HPDE6-E6E7 (cell line): ENCODE data around the gene TTC3.
"Not testable (repeated sequence)": the region's sequence is repeated elsewhere in the genome, so short reads cannot be mapped to it uniquely, and the experiment has no call there.

ENCODE experiments used
- DNase-seq: peaks from one replicate; pipeline ENCODE4 v3.0.0; 2011; ENCODE audit warnings: missing footprints; ENCODE audit errors: extremely low spot score

TTC3 gene

DNA sequence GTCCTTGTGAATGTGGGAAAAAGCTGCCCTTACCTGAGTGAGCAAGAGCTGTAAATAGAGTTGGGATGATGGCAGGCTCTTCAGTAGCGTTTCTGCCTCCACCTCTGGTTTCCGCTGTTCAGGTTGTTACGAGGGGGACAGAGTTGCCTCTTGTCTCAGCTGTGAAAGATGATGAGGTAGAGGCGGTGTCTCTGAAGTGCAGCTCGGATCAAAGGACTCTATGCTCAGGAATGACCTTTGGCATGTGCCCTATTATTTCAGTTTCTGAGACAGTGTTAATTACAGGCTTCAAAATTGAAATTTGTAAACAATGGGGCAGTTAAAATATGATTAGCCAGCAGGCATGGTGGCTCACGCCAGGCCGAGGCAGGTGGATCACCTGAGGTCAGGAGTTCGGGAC lies 123.8 kb downstream of the TTC3 start:
- DNase-seq, result no peak

DNA sequence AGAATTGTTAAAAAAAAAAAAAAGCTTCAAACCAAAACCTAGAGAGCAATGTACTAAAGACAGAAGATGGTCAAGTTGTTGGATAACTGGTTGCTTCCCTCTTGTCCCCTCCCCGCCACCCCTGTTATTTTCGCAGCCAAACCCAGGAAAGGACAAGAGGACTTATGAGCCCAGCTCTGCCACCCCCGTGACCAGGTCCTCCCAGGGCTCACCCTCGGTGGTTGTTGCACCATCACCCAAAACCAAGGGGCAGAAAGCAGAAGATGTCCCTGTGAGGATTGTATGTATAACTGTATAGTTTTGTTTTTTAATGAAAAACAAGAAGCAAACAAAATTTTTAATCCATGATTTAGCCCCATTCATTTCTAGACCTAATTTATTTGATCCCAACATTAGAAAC lies 124.7 kb downstream of the TTC3 start:
- DNase-seq, result no peak

DNA sequence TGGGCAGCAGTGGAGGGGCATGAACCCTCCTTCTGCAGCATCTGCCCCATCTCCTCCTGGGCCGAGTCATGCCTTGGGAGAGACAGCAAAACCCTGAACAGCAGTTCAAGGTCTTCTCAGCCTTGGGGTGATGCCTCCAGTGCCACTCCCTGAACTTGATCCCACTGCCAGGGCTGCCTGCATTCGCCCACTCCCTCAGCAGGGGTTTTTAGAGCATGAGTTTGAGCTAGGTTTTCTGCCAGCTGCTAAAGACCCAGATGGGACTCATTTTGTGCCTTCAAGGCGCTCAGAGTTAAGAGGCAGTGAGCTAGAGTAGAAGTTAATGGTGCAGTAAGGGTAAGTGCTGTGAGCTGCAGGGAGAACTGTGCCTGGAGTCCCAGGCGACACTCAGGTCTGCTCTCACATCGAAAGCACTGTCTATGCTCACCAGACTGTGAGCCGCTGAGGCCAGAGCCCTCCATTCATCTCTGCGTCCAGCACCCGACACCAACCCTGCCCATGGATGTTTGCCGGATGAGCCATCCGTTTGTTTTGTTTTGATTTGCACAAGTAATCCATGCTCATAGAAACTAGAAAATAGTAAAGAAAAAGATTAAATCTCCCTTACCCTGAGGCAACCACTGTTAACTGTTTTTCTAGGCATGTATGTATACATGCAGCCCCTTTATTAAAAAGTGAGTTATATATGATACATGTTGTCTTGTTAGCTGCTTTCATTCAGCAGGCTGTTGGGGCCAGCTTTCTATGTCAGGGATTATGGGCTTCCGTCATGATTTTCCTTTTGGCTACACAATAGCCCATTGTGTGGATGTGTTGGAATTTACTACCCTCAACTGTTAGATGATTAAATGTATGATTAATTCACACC lies 126.2 kb downstream of the TTC3 start:
- DNase-seq, result peak; percentile 74

DNA sequence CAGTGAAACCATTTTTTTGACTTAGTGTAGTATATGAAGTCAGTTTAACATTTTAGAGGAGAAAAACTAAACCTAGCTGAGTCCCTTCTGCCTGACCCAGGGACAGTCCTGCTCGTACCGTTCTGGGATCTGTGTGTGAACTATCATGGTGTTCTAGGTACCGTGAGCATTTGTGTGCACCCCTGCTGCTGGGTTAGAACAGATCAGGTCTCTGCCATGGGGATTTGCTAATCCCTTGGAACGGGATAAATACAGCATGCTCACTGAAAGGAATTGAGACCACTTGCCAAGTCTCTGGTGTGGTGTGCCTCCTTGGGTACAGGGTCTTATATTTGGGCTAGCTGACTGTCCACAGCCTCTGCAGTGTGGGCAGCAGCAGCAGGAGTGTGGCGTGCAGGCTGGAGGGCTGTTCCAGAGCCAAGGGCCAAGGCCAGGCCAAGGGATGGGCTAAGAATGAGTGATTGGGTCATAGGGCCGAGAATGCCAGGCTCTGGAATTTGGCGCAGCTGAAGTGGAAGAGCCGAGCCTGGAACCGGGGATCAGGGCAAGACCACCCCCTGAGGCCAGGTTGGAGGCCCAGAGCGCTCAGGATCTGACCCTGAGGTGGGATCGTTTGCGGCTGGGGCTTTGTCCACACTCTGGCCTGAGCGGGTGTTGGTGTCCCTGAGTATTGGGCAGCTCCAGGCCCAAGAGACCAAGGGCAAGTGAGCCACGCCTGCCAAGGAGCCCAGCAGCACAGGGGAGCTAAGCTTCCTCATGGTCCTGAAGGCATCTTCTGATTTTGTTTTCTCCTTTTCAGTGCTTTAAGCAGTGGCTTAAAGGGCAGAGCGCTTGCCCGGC lies 127.8 kb downstream of the TTC3 start:
- DNase-seq, result no peak

DNA sequence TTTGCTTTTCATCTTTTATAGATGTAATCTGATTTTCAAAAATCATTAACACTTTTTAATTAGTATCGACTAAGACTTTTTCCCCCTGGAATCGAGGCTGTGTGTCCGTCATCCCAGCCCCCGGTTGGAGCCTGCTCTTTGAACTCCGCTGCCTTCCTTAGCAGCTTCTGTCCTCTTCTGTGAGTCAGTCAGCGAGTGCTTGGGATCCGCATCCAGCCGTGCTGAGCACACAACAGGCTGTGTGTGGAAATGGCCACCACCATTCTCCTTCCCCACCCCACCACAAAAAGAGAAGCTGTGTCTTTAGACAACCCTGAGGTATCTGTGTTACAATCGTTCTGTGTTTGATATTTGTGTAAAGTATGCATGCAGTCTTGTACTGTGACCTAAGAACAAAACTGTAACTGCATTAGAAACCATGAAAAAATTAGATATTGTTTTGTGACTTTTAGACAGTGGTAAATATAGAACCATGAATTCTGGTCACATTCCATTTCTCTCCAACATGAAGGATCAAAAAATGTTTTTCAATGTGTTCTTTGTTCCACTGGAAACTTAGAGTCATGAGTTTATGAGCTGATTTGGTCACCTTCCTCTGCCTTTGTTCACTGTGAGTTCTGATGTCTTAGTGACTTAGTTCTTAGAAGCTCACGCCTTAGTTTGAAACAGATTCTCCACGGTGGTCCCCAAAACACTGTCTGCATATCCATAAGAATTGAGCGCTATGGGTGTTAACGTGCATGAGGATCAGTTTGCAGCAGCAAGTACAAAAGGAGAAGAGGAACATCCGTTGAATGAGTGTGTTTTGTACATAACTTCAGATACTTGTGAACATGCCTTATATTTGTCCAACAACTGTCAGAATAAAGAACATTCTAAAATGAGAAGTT lies 129.4 kb downstream of the TTC3 start:
- no peak for DNase-seq

DNA sequence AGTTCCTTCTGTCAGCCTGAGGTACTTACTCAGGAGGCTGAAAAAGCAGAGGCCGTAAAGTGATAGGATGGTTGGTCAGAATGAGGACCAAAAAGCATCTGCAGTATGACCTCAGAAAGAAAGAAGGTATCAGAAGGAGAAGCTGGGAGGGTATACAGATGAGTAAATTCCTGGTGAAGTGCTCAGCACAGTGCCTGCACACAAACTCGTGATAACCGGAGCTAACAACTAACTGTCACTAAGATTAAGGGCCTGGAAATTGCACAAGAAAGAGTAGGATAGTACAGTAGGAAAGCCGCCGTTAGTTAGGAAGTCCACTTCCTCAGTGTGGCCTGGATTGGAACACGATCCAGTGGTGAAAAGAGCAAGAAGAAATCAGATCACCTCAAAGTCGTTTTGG lies 131.5 kb downstream of the TTC3 start:
- DNase-seq, result no peak

DNA sequence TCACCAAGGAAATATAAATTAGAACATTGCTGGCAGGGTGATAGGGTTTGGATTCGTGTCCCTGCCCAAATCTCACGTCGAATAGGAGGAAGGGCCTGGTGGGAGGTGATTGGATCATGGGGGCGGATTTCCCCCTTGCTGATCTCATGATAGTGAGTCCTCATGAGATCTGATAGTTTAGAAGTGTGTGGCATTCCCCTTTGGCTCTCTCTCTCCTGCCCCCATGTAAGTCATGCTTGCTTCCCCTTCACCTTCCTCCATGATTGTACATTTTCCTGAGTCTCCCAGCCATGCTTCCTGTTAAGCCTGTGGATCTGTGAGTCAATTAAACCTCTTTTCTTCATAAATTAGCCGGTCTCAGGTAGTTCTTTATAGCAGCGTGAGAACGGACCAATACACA lies 133.4 kb downstream of the TTC3 start:
- DNase-seq, result no peak

DNA sequence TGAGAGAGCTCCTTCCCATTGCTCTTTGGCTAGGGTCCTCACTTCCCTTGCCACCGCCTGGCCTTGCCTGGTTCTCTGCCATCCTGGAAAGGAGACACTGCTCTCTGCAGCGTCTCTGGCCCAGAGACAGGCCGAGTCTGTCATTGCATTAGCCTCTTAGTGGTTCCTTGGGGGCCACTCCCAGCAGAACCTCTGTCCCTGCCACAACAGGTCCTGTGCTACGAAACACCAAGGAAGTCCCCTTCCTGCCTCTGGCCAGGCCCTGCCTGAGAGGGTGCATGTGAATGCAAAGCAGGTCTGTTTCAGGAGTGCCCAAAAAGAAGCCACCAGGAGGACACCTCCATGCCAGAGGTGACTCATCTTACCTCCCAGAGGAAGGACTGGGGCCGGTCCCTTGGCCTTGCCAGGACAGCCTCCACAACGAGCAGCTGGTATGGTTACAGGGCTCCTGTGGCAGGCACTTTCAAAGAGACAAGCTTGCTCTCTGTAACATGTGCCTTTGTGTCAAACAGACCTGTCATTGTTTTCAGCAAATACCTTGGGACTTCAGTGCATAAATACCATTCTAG lies 134.5 kb downstream of the TTC3 start:
- peak; percentile 14 for DNase-seq

DNA sequence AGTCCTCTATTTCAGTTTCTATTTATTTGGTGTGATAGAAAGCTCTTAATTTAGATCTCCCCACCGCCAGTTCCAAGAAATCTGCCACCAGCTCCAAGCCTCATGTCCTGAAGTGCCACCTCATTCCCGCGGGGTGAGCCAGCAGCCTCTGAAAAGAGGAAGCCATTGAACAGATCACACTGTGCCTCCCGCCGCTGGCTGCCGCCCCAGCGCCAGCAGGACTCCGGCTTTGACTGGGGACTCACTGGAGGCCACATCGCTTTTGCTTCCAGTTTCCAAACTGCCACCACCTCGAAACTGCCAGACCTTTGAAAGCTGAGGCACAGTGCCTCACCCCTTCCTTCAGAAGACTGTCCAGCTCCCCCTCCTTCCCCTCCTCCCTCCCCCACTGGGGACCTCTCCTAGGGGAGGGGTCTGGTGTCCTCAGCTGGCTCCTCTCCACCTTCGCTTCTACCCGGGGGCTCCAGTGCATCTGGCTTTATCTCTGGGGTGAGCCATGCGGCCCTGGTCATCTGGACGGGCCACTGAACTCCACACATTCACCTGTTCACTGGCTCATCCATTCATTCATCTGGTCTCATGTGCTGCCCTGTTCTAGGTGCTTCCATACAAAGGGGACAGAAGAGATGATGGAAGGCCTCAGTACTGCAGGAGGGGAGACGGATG lies 135.1 kb downstream of the TTC3 start:
- DNase-seq, result no peak

DNA sequence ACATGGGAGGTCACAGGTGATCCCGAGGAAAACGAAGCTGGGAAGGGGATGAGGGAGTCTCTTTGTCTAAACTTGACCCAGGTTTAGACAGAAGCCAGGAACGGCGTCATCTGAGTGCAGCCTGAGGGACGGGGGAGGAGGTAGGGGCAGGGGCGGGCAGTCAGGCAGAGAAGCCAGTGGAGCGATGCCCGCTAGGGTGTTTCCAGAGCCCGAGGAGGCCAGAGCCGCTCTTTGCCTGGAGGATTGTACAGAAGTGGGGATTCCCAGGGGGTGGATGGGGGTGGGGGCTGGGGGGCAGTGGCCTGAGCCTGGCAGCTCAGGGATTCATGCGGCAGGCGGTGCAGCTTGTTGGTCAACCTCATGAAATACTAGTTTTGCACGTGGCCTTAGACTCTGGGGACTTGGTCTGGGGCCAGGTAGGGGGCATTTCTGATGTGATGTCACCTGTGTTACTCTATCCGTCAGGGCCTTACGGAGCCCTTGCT lies 135.7 kb downstream of the TTC3 start:
- no peak for DNase-seq

DNA sequence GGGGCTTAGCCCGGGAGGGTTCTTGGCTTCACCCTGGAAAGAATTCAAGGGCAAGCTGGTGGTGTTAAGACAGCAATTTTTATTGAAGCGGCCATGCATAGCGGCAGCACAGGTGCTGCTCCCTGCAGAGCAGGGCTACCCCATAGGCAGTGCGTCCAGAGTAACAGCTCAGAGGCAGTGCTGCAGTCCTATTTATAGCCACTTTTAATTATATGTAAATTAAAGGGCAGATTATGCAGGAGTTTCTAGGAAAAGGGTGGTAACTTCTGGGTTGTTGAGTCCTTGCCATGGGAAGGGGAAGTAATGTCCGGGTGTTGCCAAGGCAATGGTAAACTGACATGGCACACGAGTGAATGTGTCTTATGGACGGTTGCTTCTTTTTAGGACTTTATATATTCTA lies 137.1 kb downstream of the TTC3 start:
- no peak for DNase-seq

DNA sequence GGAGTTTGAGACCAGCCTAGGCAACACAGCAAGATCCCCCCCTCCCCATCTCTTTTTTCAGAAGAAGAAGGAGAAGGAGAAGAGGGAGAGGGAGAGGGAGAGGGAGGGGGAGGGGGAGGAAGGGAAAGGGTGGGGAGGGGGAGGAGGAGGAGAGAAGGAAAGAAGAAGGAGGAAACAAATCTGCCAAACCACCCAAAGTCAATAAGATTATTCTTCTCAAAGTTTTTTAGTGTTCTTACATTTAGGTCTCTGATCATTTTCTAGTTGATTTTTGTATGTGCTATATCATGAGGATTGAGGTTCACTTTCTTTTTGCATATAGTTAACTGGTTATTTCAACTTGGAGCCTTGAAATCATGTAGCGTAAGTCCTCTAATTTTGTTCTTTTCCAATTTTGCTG lies 137.7 kb downstream of the TTC3 start:
- DNase-seq, result no peak

DNA sequence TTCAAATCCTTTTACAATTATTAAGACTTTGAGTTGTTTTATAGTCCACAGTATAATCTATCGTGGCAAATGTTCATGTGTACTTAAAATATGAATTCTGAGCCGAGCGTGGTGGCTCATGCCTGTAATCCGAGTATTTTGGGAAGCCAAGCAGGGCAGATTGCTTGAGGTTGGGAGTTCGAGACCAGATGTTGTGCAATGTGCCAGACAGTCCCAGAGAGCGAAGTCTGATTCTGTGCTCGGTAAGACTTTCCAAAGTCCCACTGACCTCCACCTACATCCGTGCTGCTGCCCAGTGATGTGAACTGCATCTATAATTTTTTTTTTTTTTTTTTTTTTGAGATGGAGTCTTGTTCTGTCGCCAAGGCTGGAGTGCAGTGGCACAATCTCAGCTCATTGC lies 141.9 kb downstream of the TTC3 start:
- DNase-seq, result no peak

DNA sequence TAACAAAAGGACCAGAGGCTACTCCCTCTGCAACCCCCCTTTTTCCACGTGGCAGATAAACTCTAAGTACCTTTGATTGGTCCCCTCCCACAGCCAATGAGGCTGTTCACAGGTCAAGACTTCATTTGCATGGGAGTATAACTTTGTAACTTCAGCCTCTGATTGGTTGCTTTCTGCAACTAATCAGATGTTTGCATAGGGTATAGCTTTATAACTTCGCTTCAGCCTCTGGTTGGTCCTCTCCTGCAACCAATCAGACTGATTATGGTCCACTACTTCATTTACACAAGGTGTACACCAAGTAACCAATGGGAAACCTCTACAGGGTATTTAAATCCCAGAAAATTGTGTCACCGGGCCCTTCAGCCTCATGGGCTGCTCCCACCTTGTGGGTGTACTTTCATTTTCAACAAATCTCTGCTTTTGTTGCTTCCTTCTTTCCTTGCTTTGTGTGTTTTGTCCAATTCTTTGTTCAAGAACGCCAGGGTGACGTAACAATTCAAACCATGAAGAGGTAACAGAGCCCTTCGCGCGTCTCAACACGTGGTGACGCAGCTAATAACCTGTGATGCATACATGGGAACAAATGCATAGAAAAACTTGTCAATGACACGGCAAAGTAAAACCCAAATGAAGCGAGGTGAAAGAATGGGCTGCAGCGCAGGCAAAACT lies 146.8 kb downstream of the TTC3 start:
- DNase-seq, result no peak

DNA sequence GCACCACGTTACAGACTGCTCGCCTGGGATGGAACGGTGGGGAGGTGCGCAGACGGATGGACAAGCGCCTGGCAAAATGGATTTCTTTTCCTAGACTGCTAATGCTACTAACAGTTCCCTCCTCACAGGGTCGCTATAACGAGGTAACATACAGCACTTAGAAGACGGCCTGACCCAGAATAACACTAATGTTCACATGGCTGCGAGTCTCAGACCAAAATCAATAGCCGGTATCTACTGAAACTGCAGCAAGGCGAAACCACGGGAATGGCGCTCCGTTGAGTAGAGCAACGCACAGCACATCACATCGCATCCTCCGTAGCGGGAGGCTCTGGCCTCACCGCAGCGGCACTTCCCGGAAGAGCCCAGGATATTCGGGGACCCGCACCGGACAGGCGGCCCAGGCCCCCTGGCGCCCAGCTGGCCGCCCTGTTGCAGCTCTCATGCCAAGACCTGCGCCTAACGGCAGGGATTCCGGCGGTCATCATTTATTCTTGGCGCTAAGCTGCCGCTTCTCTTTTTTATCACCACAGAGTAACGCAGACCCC lies 147.5 kb downstream of the TTC3 start:
- DNase-seq, result peak; percentile 22

DNA sequence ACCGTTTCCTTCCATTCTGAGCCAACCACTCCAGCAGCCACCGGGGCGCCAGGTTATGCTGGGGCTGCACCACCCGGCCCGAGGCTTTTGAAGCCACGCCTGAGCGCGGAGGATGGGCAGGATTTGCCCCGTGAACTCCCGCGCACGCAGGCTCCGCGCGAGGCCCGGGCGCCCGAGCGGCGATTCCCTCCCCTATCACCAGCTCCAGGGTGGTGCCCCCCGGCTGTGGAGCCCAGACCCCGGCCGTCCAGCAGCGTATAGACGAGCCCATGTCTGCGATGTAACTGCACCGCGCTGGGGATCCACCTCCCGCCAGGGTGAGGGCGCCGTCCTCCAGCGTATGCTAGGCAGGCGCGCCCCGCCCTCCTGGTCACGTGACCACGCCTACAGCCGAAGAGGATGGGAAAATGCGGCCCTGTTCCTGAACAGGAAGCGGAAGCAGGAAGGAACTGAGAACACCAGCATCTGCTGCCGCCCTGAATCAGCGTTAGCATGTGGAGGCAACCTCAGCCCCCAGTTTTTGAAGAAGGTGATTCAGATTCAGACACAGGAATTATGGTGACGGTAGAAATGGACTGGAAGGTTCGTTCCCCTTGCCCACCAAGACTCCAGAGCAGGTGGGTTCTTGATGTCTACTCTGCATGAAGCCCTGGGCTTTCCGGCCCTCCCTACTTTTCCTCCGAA lies 148.1 kb downstream of the TTC3 start:
- DNase-seq, result peak; percentile 93

DNA sequence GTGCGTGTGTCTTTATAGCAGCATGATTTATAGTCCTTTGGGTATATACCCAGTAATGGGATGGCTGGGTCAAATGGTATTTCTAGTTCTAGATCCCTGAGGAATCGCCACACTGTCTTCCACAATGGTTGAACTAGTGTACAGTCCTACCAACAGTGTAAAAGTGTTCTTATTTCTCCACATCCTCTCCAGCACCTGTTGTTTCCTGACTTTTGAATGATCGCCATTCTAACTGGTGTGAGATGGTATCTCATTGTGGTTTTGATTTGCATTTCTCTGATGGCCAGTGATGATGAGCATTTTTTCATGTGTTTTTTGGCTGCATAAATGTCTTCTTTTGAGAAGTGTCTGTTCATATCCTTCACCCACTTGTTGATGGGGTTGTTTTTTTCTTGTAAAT lies 149.2 kb downstream of the TTC3 start:
- DNase-seq, result not testable (repeated sequence)

DNA sequence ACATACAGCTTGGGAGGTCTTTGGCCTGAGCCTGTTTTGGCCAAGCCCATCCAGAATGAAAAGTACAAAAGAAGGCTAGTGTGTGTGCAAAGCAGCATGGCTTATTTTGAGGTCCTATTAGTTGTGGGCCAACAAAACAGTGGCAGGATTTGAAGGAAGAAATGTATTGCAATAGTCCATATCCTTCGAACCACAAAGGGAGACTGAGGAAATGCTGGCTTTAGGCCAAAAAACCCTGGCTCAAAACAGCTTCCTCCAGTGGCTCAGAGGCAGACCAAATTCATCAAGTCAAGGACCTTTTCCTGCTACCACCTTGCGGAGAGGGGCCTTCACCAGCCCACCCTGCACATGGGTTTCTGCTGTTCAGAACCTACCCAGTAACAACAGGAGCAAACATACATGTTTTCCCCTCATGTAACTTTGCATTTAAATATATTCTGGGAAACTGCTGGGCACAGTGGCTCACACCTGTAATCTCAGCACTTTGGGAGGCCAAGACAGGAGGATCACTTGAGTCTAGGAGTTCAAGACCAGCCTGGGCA lies 150.8 kb downstream of the TTC3 start:
- no peak for DNase-seq
